HG03135 (cell line): Measurements from ENCODE around the gene NUP85.
"Not testable (repeated sequence)": the region's sequence is repeated elsewhere in the genome, so short reads cannot be mapped to it uniquely, and the experiment has no call there.

ENCODE experiments used
- ATAC-seq: cut with Tn5 transposase; IDR thresholded peaks from one replicate; pipeline ENCODE4 v1.9.1; 2021; ENCODE audit warnings: mild to moderate bottlenecking, moderate library complexity; ENCODE audit not compliant: unreplicated experiment

Gene NUP85

GRCh38 chr17:75240394-75241142, 35.1 kb downstream of the NUP85 start:
- ATAC-seq, result no peak

- no peak for ATAC-seq
These were observed 35.6 kb downstream of the NUP85 start for GRCh38 chr17:75241143-75241430.

- no peak for ATAC-seq
These were observed 36.0 kb downstream of the NUP85 start for GRCh38 chr17:75241502-75241901.

GRCh38 chr17:75241996-75242460, 36.5 kb downstream of the NUP85 start:
- ATAC-seq, result no peak

- no peak for ATAC-seq
These were observed 37.1 kb downstream of the NUP85 start for GRCh38 chr17:75242461-75243042.

- no peak for ATAC-seq
These were observed 38.8 kb downstream of the NUP85 start for GRCh38 chr17:75244133-75244866.

- ATAC-seq, result no peak
These were observed 39.5 kb downstream of the NUP85 start for GRCh38 chr17:75245011-75245410.

- ATAC-seq, result no peak
These were observed 40.9 kb downstream of the NUP85 start for GRCh38 chr17:75246404-75246803.

GRCh38 chr17:75249564-75249963, 44.1 kb downstream of the NUP85 start:
- no peak for ATAC-seq

GRCh38 chr17:75250009-75250471, 44.6 kb downstream of the NUP85 start:
- peak; percentile 80 for ATAC-seq

- no peak for ATAC-seq
These were observed 46.7 kb downstream of the NUP85 start for GRCh38 chr17:75252039-75252816.

- not testable (repeated sequence) for ATAC-seq
These were observed 50.6 kb downstream of the NUP85 start for GRCh38 chr17:75255954-75256698.

- ATAC-seq, result not testable (repeated sequence)
These were observed 51.7 kb downstream of the NUP85 start for GRCh38 chr17:75257228-75257627.

- peak; percentile 14 for ATAC-seq
These were observed 55.3 kb downstream of the NUP85 start for GRCh38 chr17:75260641-75261335.

- ATAC-seq, result peak; percentile 87
These were observed 56.0 kb downstream of the NUP85 start, which contains the start of the genes GGA3 and MRPS7 for GRCh38 chr17:75261336-75262111. Gene GGA3, minus strand, starts transcription at chr17:75261606. Its CDS starts 19 bp downstream, at chr17:75261587. Gene MRPS7, plus strand, starts transcription at chr17:75261879. Its CDS starts 22 bp downstream, at chr17:75261901.

- ATAC-seq, result no peak
These were observed 56.7 kb downstream of the NUP85 start for GRCh38 chr17:75262112-75262606.

- no peak for ATAC-seq
These were observed 57.6 kb downstream of the NUP85 start for GRCh38 chr17:75263055-75263454.

- no peak for ATAC-seq
These were observed 60.3 kb downstream of the NUP85 start for GRCh38 chr17:75265614-75266315.
